WTC11 (cell line): ENCODE measurements around the gene SHROOM2.

Source experiments
- ERG ChIP-seq: fragments of 250-450 bp; sonication (Bioruptor Pico); IDR thresholded peaks from 2 replicates; pipeline ENCODE4 v1.8.0; 2021; ENCODE audit warnings: mild to moderate bottlenecking
- NR2C2 ChIP-seq: sonication (generic); formaldehyde crosslinking; IDR thresholded peaks from 2 replicates; pipeline ENCODE4 v1.8.0; 2022; ENCODE audit warnings: mild to moderate bottlenecking, missing genetic modification reagents

GRCh38 chrX:9824554-9824953 lies 38.3 kb downstream of the SHROOM2 start:
- no peak for TF ChIP-seq ERG
- no peak for TF ChIP-seq NR2C2 (CRISPR knock-in tag)
